BLaER1 (cell line): Measurements from ENCODE around the gene MUC5AC.
"Not testable (repeated sequence)": the region's sequence is repeated elsewhere in the genome, so short reads cannot be mapped to it uniquely, and the experiment has no call there.

Experiments
- H3K27ac ChIP-seq: shearing (Covaris generic); formaldehyde crosslinking; 2 replicates; pipeline ENCODE4 v1.8.1; 2022
- H3K27me3 ChIP-seq: shearing (Covaris generic); formaldehyde crosslinking; 2 replicates; pipeline ENCODE4 v1.8.1; 2022
- H3K36me3 ChIP-seq: shearing (Covaris generic); formaldehyde crosslinking; 2 replicates; pipeline ENCODE4 v1.8.1; 2022
- H3K4me1 ChIP-seq: shearing (Covaris generic); formaldehyde crosslinking; 2 replicates; pipeline ENCODE4 v1.8.1; 2022
- H3K4me2 ChIP-seq: shearing (Covaris generic); formaldehyde crosslinking; 2 replicates; pipeline ENCODE4 v1.8.1; 2022
- H3K4me3 ChIP-seq: shearing (Covaris generic); formaldehyde crosslinking; 2 replicates; pipeline ENCODE4 v1.8.1; 2022
- H3K9ac ChIP-seq: shearing (Covaris generic); formaldehyde crosslinking; 2 replicates; pipeline ENCODE4 v1.8.1; 2022
- H3K9me3 ChIP-seq: shearing (Covaris generic); formaldehyde crosslinking; 2 replicates; pipeline ENCODE4 v1.8.1; 2022
- H4K20me1 ChIP-seq: shearing (Covaris generic); formaldehyde crosslinking; 2 replicates; pipeline ENCODE4 v1.8.1; 2022
- Cebpa-rat ChIP-seq: shearing (Covaris generic); IDR thresholded peaks from 2 replicates; pipeline ENCODE4 v1.8.1; 2022

The MUC5AC gene

GRCh38 chr11:1148752-1149180 is 9.0 kb upstream of the MUC5AC start:
- Histone ChIP-seq H4K20me1 (no peaks in the 10 kb centered on the region), H3K27me3 (no peaks in the 10 kb centered on the region), H3K4me2 (peak overlapping the region; percentile 64), H3K36me3 (no peaks in the 10 kb centered on the region), H3K4me3 (no peak overlapping the region), H3K4me1 (peaks cover 52% of the 10 kb centered on the region), H3K27ac (peak overlapping the region; percentile 18; the same call in 1 of the 2 replicates), H3K9ac (no peak overlapping the region), H3K9me3 (peaks cover 6% of the 10 kb centered on the region)
- TF ChIP-seq Cebpa-rat = no peak

DNA sequence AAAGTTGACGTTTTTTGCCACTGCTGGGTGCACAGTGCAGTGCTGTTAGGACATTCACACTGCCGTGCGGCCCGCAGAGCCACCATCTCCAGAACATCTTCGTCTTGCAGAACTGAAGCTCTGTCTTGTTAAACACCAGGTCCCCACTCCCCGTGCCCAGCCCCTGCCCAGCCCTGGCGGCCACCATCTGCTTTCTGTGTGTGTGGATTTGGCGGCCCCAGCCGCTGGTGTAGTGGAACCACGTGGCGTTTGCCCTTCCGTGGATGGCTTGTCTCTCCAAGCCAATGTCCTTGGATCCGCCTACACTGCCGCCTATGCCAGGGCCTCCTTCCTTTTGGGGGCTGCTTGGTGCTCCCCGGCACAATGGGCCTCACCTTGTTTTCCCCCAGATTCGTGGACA is 8.2 kb upstream of the MUC5AC start:
- TF ChIP-seq Cebpa-rat = no peak
- Histone ChIP-seq H4K20me1 (no peaks in the 10 kb centered on the region), H3K9me3 (no peaks in the 10 kb centered on the region), H3K4me1 (peaks cover 58% of the 10 kb centered on the region), H3K4me2 (peak overlapping the region; percentile 64), H3K27me3 (no peaks in the 10 kb centered on the region), H3K9ac (no peak overlapping the region), H3K36me3 (no peaks in the 10 kb centered on the region), H3K4me3 (no peak overlapping the region), H3K27ac (no peak overlapping the region)

- no peak overlapping the region for H3K9ac ChIP-seq
- no peak for TF ChIP-seq Cebpa-rat
- H3K4me2 ChIP-seq = no peak overlapping the region
- peaks cover 58% of the 10 kb centered on the region for H3K4me1 ChIP-seq
- no peaks in the 10 kb centered on the region for H3K27me3 ChIP-seq
- H3K9me3 ChIP-seq = no peaks in the 10 kb centered on the region
- H3K27ac ChIP-seq = no peak overlapping the region
- no peak overlapping the region for H3K4me3 ChIP-seq
- no peaks in the 10 kb centered on the region for H4K20me1 ChIP-seq
- no peaks in the 10 kb centered on the region for H3K36me3 ChIP-seq
Observed at GRCh38 chr11:1150116-1150515, 7.6 kb upstream of the MUC5AC start.

DNA sequence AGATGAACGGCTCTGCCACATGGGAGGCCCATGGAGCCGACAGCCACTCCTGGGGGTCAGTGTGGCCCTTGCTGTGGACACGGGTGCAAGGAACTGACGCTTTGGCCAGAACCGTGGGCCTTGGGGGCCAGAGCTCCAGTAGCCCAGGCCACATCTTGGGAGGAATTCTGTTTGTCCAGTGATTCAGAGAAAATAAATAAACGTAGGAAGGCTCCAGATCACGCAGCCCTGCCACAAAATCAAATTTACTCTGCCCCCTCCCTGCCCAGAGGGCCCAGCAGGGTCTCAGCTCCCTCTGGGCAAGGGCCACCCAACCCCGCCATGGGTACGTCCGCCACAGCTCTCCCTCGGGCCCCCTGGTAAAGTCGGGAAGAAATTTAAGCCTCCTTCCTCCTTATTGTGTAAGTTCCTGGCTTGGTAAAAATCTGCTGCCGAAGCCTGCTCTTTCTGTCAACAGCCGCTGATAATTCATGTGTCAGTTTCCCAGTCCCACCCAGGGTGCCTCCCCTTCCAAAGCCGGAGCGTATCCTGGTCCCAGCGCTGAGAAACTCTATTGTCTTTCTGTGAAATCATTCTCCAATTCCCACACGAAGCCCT is 6.9 kb upstream of the MUC5AC start:
- no peak for TF ChIP-seq Cebpa-rat
- Histone ChIP-seq H4K20me1 (no peaks in the 10 kb centered on the region), H3K27ac (no peak overlapping the region), H3K27me3 (no peaks in the 10 kb centered on the region), H3K9ac (no peak overlapping the region), H3K9me3 (no peaks in the 10 kb centered on the region), H3K4me1 (peaks cover 58% of the 10 kb centered on the region), H3K4me3 (no peak overlapping the region), H3K36me3 (no peaks in the 10 kb centered on the region), H3K4me2 (peak overlapping the region; percentile 89)

- no peaks in the 10 kb centered on the region for H3K27me3 ChIP-seq
- H3K4me3 ChIP-seq = 0 out of 2 replicates have a peak overlapping the region, but pooled peaks have one; percentile 23
- no peak for TF ChIP-seq Cebpa-rat
- H4K20me1 ChIP-seq = no peaks in the 10 kb centered on the region
- peaks cover 60% of the 10 kb centered on the region for H3K4me1 ChIP-seq
- peak overlapping the region; percentile 89 for H3K4me2 ChIP-seq
- H3K9me3 ChIP-seq = no peaks in the 10 kb centered on the region
- H3K27ac ChIP-seq = no peak overlapping the region
- H3K36me3 ChIP-seq = no peaks in the 10 kb centered on the region
- H3K9ac ChIP-seq = 0 out of 2 replicates have a peak overlapping the region, but pooled peaks have one; percentile 8
Observed at GRCh38 chr11:1151366-1152315, 6.1 kb upstream of the MUC5AC start.

- Histone ChIP-seq H3K4me1 (peaks cover 66% of the 10 kb centered on the region), H3K36me3 (no peaks in the 10 kb centered on the region), H3K4me2 (peak overlapping the region; percentile 89), H3K9me3 (no peaks in the 10 kb centered on the region), H3K27ac (no peak overlapping the region), H3K9ac (peak overlapping the region; percentile 8; the same call in 1 of the 2 replicates), H4K20me1 (no peaks in the 10 kb centered on the region), H3K27me3 (no peaks in the 10 kb centered on the region), H3K4me3 (0 out of 2 replicates have a peak overlapping the region, but pooled peaks have one; percentile 23)
- TF ChIP-seq Cebpa-rat = no peak
Observed at GRCh38 chr11:1152316-1153104, 5.2 kb upstream of the MUC5AC start.

DNA sequence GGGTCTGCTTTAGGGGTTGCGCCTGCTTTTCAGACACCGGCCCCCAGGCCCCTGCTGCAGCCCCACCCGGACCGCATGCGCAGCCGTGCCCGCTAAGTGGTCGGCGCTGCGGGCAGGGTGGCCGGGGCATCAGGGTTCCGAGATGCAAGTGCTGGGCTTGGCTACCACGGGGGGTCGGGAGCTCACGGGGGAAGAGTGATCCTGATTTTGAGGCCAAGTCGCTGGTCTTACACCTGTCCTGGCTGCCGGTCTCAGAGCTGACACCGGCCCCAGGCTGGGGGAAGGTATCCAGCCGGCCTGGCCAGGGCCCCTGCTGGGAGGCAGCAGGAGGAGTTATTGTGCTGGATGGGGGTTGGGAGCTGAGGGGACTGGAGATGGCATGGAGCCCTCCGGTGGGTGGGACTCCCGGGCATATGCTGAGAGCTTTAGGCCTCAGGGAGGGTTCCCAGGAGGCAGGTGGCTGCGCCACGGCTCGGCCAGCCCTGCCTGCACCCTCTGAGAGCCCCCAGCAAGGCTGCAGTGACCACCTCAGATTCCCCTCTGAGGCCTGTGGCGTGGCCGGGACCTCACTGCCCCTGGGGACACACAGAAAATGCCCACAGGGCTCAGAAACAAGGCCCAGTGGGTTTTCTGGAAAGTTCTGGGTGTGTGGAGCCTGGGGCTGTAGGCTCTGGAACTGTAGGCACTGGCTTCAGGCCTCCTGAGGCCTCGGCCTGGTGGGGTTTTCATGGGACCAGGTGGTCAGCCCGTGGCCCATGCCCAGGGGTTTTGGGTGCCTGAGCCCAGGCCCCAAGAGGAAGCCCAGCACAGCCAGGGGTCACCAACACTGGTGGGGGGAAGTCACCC is 4.4 kb upstream of the MUC5AC start:
- no peak for TF ChIP-seq Cebpa-rat
- H3K4me2 ChIP-seq = peak overlapping the region; percentile 89
- peaks cover 66% of the 10 kb centered on the region for H3K4me1 ChIP-seq

DNA sequence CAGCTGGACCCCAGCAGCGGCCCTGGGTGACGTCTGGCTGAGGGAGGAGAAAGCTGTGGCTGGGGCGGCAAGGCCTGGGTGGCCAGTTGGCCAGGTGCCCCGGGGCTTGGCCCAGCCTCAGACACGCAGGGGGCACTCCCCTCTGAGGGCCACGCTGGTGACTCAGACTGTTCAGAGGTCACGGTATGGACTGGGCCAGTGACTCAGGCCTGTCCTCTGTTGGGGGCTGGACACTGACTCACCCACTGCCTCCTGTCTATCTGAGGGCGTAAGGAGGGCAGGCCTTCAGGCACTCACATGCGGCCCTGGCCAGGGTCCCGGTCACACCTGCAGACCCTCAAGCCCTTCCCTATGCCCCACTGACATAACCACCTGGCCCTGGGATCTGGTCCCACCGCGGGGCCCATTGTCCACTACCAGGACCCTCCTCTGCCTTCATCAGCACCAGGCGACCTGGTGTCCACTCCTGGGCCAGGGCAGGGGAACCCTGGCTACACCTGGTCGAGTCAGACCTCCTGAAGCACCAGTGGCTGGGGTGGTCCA is 3.7 kb upstream of the MUC5AC start:
- Histone ChIP-seq H3K36me3 (no peaks in the 10 kb centered on the region), H3K9ac (no peak overlapping the region), H3K4me2 (peak overlapping the region; percentile 89), H3K4me1 (peaks cover 59% of the 10 kb centered on the region), H3K4me3 (no peak overlapping the region), H3K27me3 (no peaks in the 10 kb centered on the region), H4K20me1 (no peaks in the 10 kb centered on the region), H3K27ac (0 out of 2 replicates have a peak overlapping the region, but pooled peaks have one; percentile 54), H3K9me3 (no peaks in the 10 kb centered on the region)
- TF ChIP-seq Cebpa-rat = no peak

More for the DNA sequence above, 4.4 kb upstream of the MUC5AC start:
- Histone ChIP-seq H3K36me3 (no peaks in the 10 kb centered on the region), H3K27ac (peak overlapping the region; percentile 54; the same call in 1 of the 2 replicates), H3K9me3 (no peaks in the 10 kb centered on the region), H3K27me3 (no peaks in the 10 kb centered on the region), H4K20me1 (no peaks in the 10 kb centered on the region), H3K9ac (no peak overlapping the region; the same call in 1 of the 2 replicates), H3K4me3 (no peak overlapping the region)

- peaks cover 53% of the 10 kb centered on the region for H3K4me1 ChIP-seq
- not testable (repeated sequence) for H3K27me3 ChIP-seq, H3K4me2 ChIP-seq, H3K9ac ChIP-seq, H3K9me3 ChIP-seq, H3K27ac ChIP-seq, H4K20me1 ChIP-seq, H3K4me3 ChIP-seq, H3K36me3 ChIP-seq
Observed at GRCh38 chr11:1154656-1155055, 3.1 kb upstream of the MUC5AC start.
